Lower lobe of right lung (tissue), 2 donors: ENCODE measurements around the gene RAB3A. TPM values are rescaled to one million over a fixed set of nuclear protein-coding genes. Genes with fewer than 3 reads are reported as not detected.

Experiments
- ATAC-seq, 2 donors: fragments of 200-7000 bp; cut with Tn5 transposase; one replicate each; pipeline ENCODE4 v1.9.1; 2020 to 2022; ENCODE audit warnings: mild to moderate bottlenecking in 2 of 2, moderate library complexity in 2 of 2
- DNase-seq: peaks from one replicate; pipeline ENCODE4 v3.0.0-alpha.2; 2020
- H3K27ac ChIP-seq: fragments of 200-600 bp; one replicate; pipeline ENCODE4 v1.8.0; 2022
- H3K27me3 ChIP-seq: fragments of 200-600 bp; one replicate; pipeline ENCODE4 v1.8.0; 2022; ENCODE audit warnings: low read depth
- H3K36me3 ChIP-seq: fragments of 200-600 bp; one replicate; pipeline ENCODE4 v1.8.0; 2022; ENCODE audit warnings: mild to moderate bottlenecking
- H3K4me1 ChIP-seq: fragments of 200-600 bp; one replicate; pipeline ENCODE4 v1.8.0; 2022
- H3K4me3 ChIP-seq: fragments of 200-600 bp; one replicate; pipeline ENCODE4 v1.8.0; 2022; ENCODE audit warnings: mild to moderate bottlenecking
- H3K9me3 ChIP-seq: fragments of 200-600 bp; one replicate; pipeline ENCODE4 v1.8.0; 2022
- CTCF ChIP-seq: fragments of 200-600 bp; IDR thresholded peaks from one replicate; pipeline ENCODE4 v1.8.0; 2022; ENCODE audit warnings: antibody characterized with exemption, mild to moderate bottlenecking
- intact Hi-C: fragments of 100-400 bp; cut with DNase I; formaldehyde crosslinking; loops from one replicate; pipeline ENCODE4 v1.11.0; 2022
- long read RNA-seq: library from polyadenylated mRNA; unstranded; transcript quantifications from one replicate; pipeline ENCODE4 v2.0.0, GENCODE V29; 2021
- total RNA-seq: library from RNA; stranded (reverse); fragmentation: NEBNext Ultra II Directional; extraction: Animal tissue kit (Norgen Biotek cat#: 25700); gene quantifications from one replicate; pipeline ENCODE4 v1.2.1, GENCODE V29; 2021
- donor health status: DM: no; HTN: yes; CAD: no; lungs with severe emphysema.

Gene RAB3A
- total RNA-seq, result 2.7 TPM
- long read RNA-seq, partial matches to known transcripts, result 1 of 2 reads
- long read RNA-seq, other reads (novel, unspliced or antisense), result 0 of 2 reads

GRCh38 chr19:18203863-18204393, at the start of gene RAB3A:
Gene RAB3A (minus strand): TSS chr19:18204042. CDS start chr19:18202740, 1,302 bp downstream.
- H3K9me3 ChIP-seq, result no peaks in the 10 kb centered on the region
- DNase-seq (peak; percentile 100), ATAC-seq (peak; percentile 96 to 98)
- peak within 1 kb of the TSS; percentile 81 for H3K4me3 ChIP-seq
- TF ChIP-seq CTCF, result no peak
- peaks cover 15% of the 10 kb centered on the region for H3K36me3 ChIP-seq
- H3K27ac ChIP-seq, result peak within 1 kb of the TSS; percentile 98
- no peaks in the 10 kb centered on the region for H3K27me3 ChIP-seq
- peaks cover 25% of the 10 kb centered on the region for H3K4me1 ChIP-seq
- intact Hi-C loops, result loop anchor here (10.0 kb wide), 1 partner anchor 51 kb away; a partner anchor contains a TSS

- Histone ChIP-seq H3K4me1 (peaks cover 20% of the 10 kb centered on the region), H3K4me3 (no peak overlapping the region), H3K36me3 (peaks cover 8% of the 10 kb centered on the region), H3K9me3 (no peaks in the 10 kb centered on the region), H3K27ac (no peak overlapping the region), H3K27me3 (no peaks in the 10 kb centered on the region)
- no peak for TF ChIP-seq CTCF
- ATAC-seq (no peak), DNase-seq (no peak)
- intact Hi-C loops, result loop anchor here (10.0 kb wide), 1 partner anchor 48 kb away; the partner anchor contains the start of gene RAB3A
Measured at GRCh38 chr19:18253130-18253529, 49.3 kb upstream of the RAB3A start.

- intact Hi-C loops, result loop anchor here (10.0 kb wide), 1 partner anchor 48 kb away; the partner anchor contains the start of gene RAB3A
- no peaks in the 10 kb centered on the region for H3K27me3 ChIP-seq
- DNase-seq (no peak), ATAC-seq (no peak)
- no peak overlapping the region for H3K4me3 ChIP-seq
- H3K4me1 ChIP-seq, result peaks cover 20% of the 10 kb centered on the region
- no peak for TF ChIP-seq CTCF
- peaks cover 7% of the 10 kb centered on the region for H3K36me3 ChIP-seq
- no peaks in the 10 kb centered on the region for H3K9me3 ChIP-seq
- H3K27ac ChIP-seq, result no peak overlapping the region
Measured at GRCh38 chr19:18252370-18252717, 48.5 kb upstream of the RAB3A start.

- Histone ChIP-seq H3K36me3 (peaks cover 1% of the 10 kb centered on the region), H3K4me3 (no peak overlapping the region), H3K9me3 (no peaks in the 10 kb centered on the region), H3K27me3 (no peaks in the 10 kb centered on the region), H3K4me1 (peaks cover 20% of the 10 kb centered on the region), H3K27ac (no peak overlapping the region)
- intact Hi-C loops, result loop anchor here (10.0 kb wide), 1 partner anchor 47 kb away; the partner anchor contains the start of gene RAB3A
- DNase-seq, result peak; percentile 69
- peak; percentile 52 to 63 for ATAC-seq
- TF ChIP-seq CTCF, result peak; percentile 94
Measured at GRCh38 chr19:18251587-18252369, 47.9 kb upstream of the RAB3A start.

GRCh38 chr19:18249834-18250233, 46.0 kb upstream of the RAB3A start:
- Histone ChIP-seq H3K27ac (no peak overlapping the region), H3K27me3 (no peaks in the 10 kb centered on the region), H3K9me3 (no peaks in the 10 kb centered on the region), H3K4me3 (no peak overlapping the region), H3K4me1 (peaks cover 18% of the 10 kb centered on the region), H3K36me3 (no peaks in the 10 kb centered on the region)
- intact Hi-C loops, result loop anchor here (10.0 kb wide), 1 partner anchor 45 kb away; the partner anchor contains the start of gene RAB3A
- ATAC-seq (no peak), DNase-seq (no peak)
- no peak for TF ChIP-seq CTCF
